ENCODE data around the gene LYL1. TPM values are rescaled to one million over a fixed set of nuclear protein-coding genes. Genes with fewer than 3 reads are reported as not detected.

Gene LYL1
- total and polyA plus RNA-seq, 9 of the 15 experiments (the other 6 are each of a cell fraction or from before 2014, with no cell fraction given), result 1.3 to 266 (median 34.0) TPM

- peak overlapping the region; percentile 91 to 97 for H3K9ac ChIP-seq (ENCODE audit: insufficient read depth in 1 of 2, low read depth in 2 of 2, low read length in 2 of 2)
- peak; percentile 91 to 96 (median 94) for DNase-seq (ENCODE audit: extremely low read depth in 1 of 4, low spot score in 3 of 4)
- TF ChIP-seq CXXC5 (CRISPR knock-in tag; IDR thresholded peaks at IDR 0.05), result peak; percentile 31; the same call in 1 of the 2 replicates
- no peak for TF ChIP-seq ZNF232 (CRISPR knock-in tag; IDR thresholded peaks at IDR 0.05)
- TF ChIP-seq ETV5 (CRISPR knock-in tag; IDR thresholded peaks at IDR 0.05; ENCODE audit: low read depth), result no peak
- TF ChIP-seq ZFP36 (IDR thresholded peaks at IDR 0.05; ENCODE audit: low read depth, low read length, partially characterized antibody), result no peak
- no peak for TF ChIP-seq FOS (IDR thresholded peaks at IDR 0.05; ENCODE audit: extremely low read depth, insufficient read length)
- no peak for TF ChIP-seq E2F4 (CRISPR knock-in tag; IDR thresholded peaks at IDR 0.05; ENCODE audit: low read depth)
- TF ChIP-seq CBX8 (IDR thresholded peaks at IDR 0.05; ENCODE audit: borderline replicate concordance, extremely low read depth, low read depth, low read length, poor library complexity, severe bottlenecking), result no peak
- no peak for TF ChIP-seq POLR2B (IDR thresholded peaks at IDR 0.05; ENCODE audit: low read depth, partially characterized antibody)
- TF ChIP-seq JUNB (CRISPR knock-in tag; conservative IDR thresholded peaks at IDR 0.05), result no peak
- no peak for TF ChIP-seq ZNF217 (CRISPR knock-in tag; IDR thresholded peaks at IDR 0.05)
- no peak for TF ChIP-seq ILK (tag; IDR thresholded peaks at IDR 0.05; ENCODE audit: borderline replicate concordance, low read depth)
- peak; percentile 37; the same call in 1 of the 2 replicates for TF ChIP-seq SUPT5H (IDR thresholded peaks at IDR 0.05)
- no peak for TF ChIP-seq XRCC5 (IDR thresholded peaks at IDR 0.05; ENCODE audit: low read depth, low read length)
- TF ChIP-seq TBL1XR1 (IDR thresholded peaks at IDR 0.05; ENCODE audit: low read length in 2 of 2), result peak in 1 of 2 experiments; percentile 53; a peak in 1 of 4 replicates
- TF ChIP-seq MAFG (tag; conservative IDR thresholded peaks at IDR 0.05), result no peak
- no peak for TF ChIP-seq ZNF239 (CRISPR knock-in tag; IDR thresholded peaks at IDR 0.05)
- TF ChIP-seq SAFB (IDR thresholded peaks at IDR 0.05; ENCODE audit: borderline replicate concordance, low read depth, low read length), result no peak
- no peak for TF ChIP-seq THAP12 (CRISPR knock-in tag; IDR thresholded peaks at IDR 0.05)
- TF ChIP-seq RHOXF2B (CRISPR knock-in tag; conservative IDR thresholded peaks at IDR 0.05), result no peak
Measured at GRCh38 chr19:13118424-13119193, 16.0 kb upstream of the LYL1 start.

More at GRCh38 chr19:13118424-13119193, 16.0 kb upstream of the LYL1 start:
- FAIRE-seq (peak; percentile 51), ATAC-seq (peak; percentile 79)
- BruUV-seq (replicated peaks), result no TSS peak
- Histone ChIP-seq H4K20me1 (replicated peaks; ENCODE audit: control insufficient read depth, insufficient read depth, low read length) (peaks cover 44% of the 10 kb centered on the region), H3K27ac (ENCODE audit: extremely low read depth, low read depth, low read length) (peak overlapping the region; percentile 95), H3K4me1 (replicated peaks in 1 of 2; ENCODE audit: control insufficient read depth in 2 of 2, insufficient read depth in 2 of 2, low read length in 2 of 2) (peaks cover 21 to 56% of the 10 kb centered on the region in 2 experiments; a peak in 4 of 5 replicates), H3K9me1 (ENCODE audit: control insufficient read depth, insufficient read depth, low read length) (peaks cover 12% of the 10 kb centered on the region), H2AFZ (ENCODE audit: low read depth, low read length) (peak overlapping the region; percentile 41), H3K36me3 (ENCODE audit: control insufficient read depth, insufficient read depth, low read length) (peaks cover 64% of the 10 kb centered on the region), H3K4me3 (peak overlapping the region; percentile 99), H3K79me2 (ENCODE audit: control insufficient read depth, insufficient read depth, low read length) (peaks cover 88% of the 10 kb centered on the region), H3K27me3 (ENCODE audit: control insufficient read depth in 2 of 2, insufficient read depth in 2 of 2, low read length in 2 of 2) (no peaks in the 10 kb centered on the region), H3K9me3 (replicated peaks; ENCODE audit: control insufficient read depth, insufficient read depth, low read depth, low read length) (no peaks in the 10 kb centered on the region), H3K4me2 (ENCODE audit: insufficient read depth, low read length) (peak overlapping the region; percentile 88)
- under 1% methylated on average over 26 of the region's 57 CpGs for WGBS (ENCODE audit: insufficient coverage, low coverage, missing lambda C conversion rate)
- intact Hi-C loops (cut with micrococcal nuclease), result loop anchor here (2.0 kb wide), 1 partner anchor 32 kb away; the partner anchor contains the start of genes IER2 and STX10
- in situ Hi-C loops (cut with MboI), result no loop called here
- CTCF ChIA-PET (ENCODE audit: low intra/inter-chr PET ratio), result no interaction called here
- POLR2A ChIA-PET, result interaction anchor here (0.6 to 4.9 kb wide), 16 partner anchors 10 to 163 kb away, joined by 3 to 31 read pairs (median 5); partner anchors contain the start of genes IER2 and STX10

All from K562 (cell line).